Vagina (tissue), 2 donors: ENCODE data around the gene WDR47.

Experiments
- POLR2A ChIP-seq, 2 donors: fragments of 450-650 bp; IDR thresholded peaks; one replicate each; pipeline ENCODE4 v1.6.1; 2017; ENCODE audit warnings: antibody characterized with exemption in 2 of 2, mild to moderate bottlenecking in 2 of 2, moderate library complexity in 2 of 2
- POLR2AphosphoS5 ChIP-seq, 2 donors: sonication (generic); formaldehyde crosslinking; IDR thresholded peaks; one replicate each; pipeline ENCODE4 v1.9.0; 2017; ENCODE audit warnings: antibody characterized with exemption in 2 of 2, mild to moderate bottlenecking in 2 of 2, low read depth in 1 of 2; ENCODE audit not compliant: insufficient read depth in 1 of 2

DNA sequence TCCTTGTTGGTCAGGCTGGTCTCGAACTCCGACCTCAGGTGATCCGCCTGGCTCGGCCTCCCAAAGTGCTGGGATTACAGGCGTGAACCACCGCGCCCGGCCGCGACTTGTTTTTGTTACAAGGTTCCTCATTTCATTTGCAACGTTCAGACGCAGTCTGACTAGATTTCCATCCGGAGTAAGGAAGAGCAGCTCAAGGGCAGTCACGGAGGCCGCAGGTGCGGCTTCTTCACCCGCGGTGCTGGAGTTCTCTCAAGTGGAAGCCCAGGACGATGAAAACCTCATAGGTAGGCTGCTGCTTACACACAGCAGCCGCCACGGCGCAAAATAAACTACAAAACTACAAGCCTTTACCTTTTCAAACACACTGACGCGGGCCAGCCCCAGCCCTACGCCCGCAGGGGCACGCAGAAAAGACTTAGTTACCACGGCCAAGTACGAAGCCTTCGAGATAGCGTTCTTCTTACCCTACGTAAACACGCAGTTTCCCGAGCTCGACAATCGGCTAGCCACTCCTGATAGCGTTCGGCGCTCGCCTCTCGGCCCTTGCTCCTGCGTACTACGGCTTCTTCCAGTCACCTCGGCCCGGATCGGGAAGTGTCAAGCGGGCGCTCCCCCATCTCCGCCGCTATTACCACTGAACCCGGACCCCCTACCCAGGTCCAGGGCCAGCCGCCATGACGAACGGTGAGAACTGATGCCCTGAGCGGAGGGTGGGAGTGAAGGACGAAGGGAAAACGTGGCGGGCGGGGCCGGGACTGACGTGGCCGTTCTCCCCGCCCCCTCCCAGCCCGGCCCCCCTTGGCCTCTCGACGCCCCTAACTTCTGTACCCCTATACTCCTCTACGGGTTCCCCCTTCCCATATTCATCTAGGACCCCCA lies 48.5 kb upstream of the WDR47 start, which contains the start of gene TMEM167B:
- TF ChIP-seq POLR2AphosphoS5 (IDR thresholded peaks at IDR 0.05; ENCODE audit: insufficient read depth in 1 of 2, low read depth in 1 of 2) (peak; percentile 96 to 98), POLR2A (IDR thresholded peaks at IDR 0.05) (peak in 1 of 2 donors; percentile 64)
